Activated CD4-positive, alpha-beta T cell treated with anti-CD3 and anti-CD28 coated beads for 1 hour (primary cell): Measurements from ENCODE around the gene KLHL5.

Experiments used
- DNase-seq: peaks from one replicate; pipeline ENCODE4 v3.0.0-alpha.2; 2020

Gene KLHL5

DNA sequence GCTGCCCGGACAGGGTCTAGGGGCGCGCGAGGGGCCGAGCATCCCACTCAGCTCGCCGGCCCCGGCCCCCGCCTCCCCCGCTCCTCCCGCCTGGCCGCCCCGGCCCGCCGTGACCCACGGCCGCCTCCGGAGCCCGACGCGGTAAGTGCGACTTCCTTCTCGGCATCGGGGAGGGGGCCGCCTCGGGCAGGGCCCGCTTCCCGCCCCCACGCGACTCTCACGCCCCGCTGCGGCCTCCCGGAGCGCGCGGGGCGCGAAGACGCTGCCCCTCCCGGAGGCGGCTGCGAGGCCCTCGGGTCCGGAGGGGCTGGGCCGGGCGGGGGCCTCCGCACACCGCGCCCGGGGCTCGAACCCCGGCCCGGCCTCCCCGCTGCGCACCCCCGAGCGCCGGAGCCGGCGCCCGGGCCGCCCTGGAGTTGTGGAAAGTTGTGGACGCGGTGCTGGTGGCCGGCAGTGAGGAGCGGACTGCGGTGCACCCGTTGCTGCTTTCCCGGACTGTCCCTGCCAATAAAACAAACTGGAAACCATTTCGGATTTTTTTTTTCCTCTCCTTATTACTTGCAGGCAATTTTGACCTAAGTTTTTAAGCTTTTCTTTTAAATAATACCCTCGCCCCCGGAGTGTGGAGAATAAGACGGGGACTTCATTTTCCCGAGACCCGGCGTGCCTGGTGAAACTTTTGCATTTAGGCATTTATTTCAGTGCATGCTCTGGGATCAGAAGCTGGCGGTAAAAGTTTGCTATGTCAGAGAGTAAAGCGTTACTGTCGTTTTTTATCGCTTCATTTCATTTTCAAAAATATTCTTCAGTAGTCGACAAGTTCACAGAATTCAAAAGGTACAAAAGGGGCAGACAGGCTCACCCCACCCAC is 16.8 kb upstream of the KLHL5 start:
- DNase-seq = no peak

GRCh38 chr4:39045827-39046221 is 16.2 kb upstream of the KLHL5 start:
- no peak for DNase-seq

- no peak for DNase-seq
Measured at GRCh38 chr4:39046249-39046648, 15.8 kb upstream of the KLHL5 start.

DNA sequence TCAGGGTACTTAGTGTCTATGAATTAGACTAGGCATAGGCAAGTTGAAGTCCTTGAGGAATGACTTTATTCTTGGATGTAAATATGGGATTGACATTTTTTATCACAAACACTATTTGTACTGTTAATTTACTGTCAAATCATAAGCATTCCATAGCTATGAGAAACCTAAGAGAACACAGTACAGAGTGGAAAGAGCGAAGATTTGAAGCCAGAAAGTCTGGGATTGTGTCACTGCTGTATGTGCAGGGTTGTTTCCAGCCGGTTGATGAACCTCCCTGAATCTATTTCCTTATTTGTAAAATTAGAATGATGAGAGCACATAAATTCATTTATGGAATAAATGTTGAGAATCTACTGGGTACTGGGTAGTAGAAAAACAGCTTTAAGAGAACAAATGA is 14.4 kb upstream of the KLHL5 start:
- DNase-seq = no peak

DNA sequence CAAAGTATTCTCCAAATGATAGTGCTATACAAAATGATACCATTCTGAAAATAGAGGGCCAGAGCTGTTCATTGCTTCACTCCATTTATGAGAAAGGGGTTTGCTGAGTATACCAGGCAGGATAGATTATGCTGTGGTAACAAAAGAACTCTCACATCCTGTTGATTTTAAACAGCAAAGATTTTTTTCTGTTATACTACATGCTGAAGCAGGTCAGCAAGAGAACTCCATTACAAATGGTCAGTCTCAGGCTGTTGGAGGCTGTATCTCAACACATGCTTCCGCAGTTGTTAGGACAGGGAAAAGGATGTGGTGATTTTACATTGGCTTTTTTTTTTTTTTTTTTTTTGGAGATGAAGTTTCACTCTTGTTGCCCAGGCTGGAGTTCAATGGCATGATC is 13.7 kb upstream of the KLHL5 start:
- no peak for DNase-seq

DNA sequence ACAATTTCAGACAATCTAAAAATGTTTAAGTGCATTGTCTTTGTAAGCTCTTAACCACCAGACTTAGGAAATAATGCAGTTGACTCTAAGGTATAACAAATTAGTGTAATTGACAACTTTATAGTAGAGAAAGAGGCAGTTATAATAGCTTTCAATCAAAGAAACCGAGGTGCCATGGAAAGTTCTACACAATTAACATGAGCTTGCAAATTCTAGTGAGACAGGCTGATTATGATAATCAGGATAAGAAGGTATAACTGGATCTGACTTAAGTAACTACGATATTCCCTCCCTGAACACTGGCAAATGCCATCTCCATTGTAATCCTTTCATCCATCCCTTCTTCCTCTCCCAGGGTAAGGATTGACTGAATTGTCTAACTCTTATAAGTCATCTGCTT is 11.4 kb upstream of the KLHL5 start:
- DNase-seq = no peak

- no peak for DNase-seq
Measured at GRCh38 chr4:39051492-39051891, 10.5 kb upstream of the KLHL5 start.

DNA sequence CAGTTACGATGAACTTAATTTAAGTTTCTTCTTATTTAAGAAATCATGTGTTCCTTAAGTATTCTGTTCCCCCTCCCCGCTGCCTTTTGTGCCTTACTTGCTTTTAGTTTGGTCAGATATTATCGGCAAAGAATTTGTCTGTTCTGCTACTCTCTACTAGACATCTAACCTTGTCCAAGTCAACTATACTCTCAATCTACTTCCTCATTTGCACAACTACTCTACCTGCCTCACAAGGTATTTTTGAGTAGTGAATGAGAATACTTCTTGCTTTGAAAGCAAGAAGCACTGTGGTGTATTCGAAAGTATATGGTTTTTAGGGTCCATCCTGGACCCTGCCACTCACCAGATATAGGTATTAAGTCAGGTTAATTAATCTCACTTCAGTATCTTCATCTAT is 8.0 kb upstream of the KLHL5 start:
- no peak for DNase-seq

GRCh38 chr4:39054497-39054896 is 7.5 kb upstream of the KLHL5 start:
- no peak for DNase-seq

DNA sequence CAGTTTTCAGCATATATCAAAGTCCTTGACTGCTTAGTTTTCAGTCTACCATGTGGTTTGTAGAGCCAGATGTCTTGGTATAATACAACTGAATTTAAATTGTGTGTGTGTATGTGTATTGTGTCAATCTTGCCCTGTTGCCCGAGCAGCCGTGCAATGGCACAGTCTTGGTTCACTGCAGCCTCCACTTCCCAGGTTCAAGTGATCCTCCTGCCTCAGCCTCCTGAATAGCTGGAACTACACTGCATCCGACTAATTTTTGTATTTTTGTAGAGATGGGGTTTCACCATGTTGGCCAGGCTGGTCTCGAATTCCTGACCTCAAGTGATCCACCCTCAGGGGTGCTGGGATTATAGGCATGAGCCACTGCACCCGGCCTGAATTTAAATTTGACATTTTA is 6.0 kb upstream of the KLHL5 start:
- no peak for DNase-seq

GRCh38 chr4:39061457-39061856 is 575 bp upstream of the KLHL5 start:
- no peak for DNase-seq

GRCh38 chr4:39062770-39063097 is 702 bp downstream of the KLHL5 start:
- DNase-seq = no peak

DNA sequence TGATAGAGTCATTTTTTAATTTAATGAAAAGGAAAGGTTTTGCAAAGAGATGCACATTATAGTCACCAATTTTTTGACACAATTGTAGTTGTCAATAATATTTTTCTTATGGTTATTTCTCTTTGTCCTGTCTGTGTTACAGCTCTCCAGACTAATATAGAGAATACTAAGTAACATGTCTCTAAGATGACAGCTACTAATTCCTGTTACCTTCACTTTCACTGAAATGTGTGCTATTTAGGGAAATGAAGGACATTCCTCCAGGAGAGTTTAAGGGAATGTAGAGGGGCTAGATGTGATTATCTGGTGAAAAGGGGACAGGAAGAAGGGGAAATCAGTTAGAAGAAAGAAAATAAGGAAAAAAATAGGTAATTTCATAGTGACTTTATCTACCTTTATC is 1.4 kb downstream of the KLHL5 start:
- DNase-seq = no peak

DNA sequence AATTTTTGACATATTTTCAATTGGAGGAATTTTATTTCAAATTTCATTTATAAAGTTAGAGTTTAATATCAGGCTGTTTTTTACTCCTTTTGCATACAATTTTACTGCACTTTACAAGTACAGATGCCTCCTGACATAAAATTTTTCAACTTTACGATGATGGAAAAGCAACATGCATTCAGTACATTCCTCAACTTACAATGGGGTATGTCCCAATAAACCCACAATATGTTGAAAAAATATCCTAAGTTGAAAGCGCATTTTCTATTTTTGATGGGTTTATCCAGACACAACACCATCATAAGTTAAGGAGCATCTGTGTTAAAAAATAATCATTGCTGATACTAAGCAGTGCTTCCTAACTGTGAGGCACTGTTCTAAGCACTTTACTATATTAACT is 4.3 kb downstream of the KLHL5 start:
- no peak for DNase-seq

GRCh38 chr4:39067031-39067430 is 5.0 kb downstream of the KLHL5 start:
- no peak for DNase-seq

- no peak for DNase-seq
Measured at GRCh38 chr4:39067451-39067850, 5.4 kb downstream of the KLHL5 start.

DNA sequence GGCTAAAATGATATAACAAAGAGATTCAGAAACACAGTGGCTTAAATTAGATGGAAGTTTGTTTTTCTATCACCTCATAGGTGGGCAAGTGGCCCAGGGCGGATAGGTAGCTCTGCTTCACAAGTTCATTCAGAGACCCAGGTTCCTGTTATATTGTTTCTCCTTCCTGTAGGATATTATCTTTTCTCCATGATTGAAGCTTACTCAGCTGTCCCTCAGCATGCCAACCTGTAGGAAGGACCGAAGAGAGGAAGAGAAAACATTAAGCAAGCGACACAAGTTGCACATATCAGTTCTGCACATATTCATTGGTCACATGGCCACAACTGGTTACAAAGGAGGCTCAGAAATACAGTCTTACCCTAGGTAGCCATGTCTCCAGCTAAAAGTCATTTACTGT is 6.9 kb downstream of the KLHL5 start:
- no peak for DNase-seq

DNA sequence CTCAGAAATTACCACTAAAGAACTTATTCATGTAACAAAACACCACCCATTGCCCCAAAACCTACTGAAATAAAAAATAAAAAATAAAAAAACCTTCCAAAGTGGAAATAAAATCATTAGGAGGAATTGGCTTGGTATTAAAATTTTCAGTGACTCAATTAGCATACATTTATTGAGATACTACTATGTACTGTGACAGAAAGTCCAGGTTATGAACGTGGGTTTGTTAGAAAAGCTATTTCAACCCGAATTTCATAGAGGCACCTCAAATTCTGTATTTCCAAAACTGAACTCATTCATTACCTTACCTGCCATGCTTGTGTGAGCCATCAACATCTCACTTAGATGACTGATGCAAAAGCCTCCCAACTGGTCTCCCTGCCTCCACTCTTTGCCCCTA is 16.8 kb downstream of the KLHL5 start:
- DNase-seq = no peak

DNA sequence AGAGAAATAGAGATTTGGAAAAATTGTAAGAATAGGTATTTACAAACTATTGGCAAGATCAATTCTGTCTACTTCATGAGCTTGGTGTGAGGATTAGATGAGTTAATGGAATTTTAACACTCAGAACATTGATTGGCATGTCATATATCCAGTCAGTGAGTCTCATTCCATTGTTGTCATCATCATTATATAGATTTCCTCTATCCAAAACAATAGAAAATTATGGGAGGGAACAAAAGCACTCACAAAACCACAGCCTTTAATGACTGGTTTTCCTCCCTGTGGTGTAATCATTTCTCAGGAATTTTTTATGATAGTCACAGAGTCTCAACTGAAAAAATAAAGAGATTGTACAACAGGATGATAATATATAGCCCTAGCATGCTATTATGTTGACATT is 21.1 kb downstream of the KLHL5 start:
- DNase-seq = no peak

DNA sequence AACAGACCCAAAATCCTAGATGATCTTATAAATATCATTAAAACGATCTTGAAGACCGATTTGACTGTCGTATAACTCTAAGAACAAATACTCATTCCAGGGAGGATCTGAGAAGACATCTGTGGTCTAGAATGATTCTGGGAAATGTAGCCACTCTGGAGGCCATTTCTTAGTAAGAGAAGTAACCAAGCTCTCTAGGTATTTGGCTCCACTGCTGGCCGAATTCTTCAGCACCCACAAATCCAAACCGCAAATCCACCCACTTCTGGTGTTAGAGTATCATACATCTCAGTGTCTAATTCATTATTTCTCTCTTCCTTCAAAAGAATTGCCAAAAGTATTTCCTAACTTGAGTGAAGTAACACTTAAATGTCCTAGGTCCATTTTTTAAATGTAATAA is 23.9 kb downstream of the KLHL5 start:
- DNase-seq = no peak

DNA sequence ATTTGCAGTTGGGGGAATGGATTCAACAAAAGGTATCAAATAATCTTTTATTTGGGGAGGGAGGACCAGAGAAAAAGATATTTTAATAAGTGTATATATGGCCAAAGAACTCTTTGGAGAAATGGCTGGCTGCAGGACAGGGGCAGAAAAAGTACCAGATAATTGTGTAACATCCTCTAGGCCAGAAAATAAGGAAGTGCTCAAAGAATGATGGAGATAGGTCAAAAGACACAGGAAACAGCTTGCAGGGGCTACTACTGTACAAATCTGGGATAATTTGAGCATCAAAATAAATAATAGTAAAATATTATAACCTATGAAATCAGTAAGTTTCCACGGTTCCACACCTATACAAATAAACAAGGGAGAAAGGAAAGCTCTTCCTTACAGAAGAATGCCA is 34.8 kb downstream of the KLHL5 start:
- DNase-seq = no peak

GRCh38 chr4:39097290-39097689 is 35.3 kb downstream of the KLHL5 start:
- no peak for DNase-seq

DNA sequence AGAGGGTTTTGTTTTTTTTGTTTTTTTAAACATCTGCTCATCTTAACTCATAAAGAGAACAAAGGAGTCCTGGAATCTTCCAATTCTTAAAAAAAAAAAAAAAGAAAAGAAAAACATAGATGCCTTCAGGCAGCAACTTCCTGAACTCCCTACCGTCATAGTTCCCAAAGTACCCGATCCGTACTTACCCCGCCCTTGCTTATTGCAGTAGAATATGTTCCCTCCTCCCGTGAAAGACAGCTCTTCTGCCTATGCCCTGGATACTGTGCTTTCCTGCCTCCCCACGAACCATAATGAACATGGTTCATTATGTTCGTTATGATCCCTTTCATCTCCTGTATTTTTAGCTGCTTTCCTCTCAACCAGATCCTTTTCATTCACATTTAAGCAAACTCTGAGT is 40.3 kb downstream of the KLHL5 start:
- no peak for DNase-seq

- DNase-seq = no peak
Measured at GRCh38 chr4:39103291-39103690, 41.3 kb downstream of the KLHL5 start.

DNA sequence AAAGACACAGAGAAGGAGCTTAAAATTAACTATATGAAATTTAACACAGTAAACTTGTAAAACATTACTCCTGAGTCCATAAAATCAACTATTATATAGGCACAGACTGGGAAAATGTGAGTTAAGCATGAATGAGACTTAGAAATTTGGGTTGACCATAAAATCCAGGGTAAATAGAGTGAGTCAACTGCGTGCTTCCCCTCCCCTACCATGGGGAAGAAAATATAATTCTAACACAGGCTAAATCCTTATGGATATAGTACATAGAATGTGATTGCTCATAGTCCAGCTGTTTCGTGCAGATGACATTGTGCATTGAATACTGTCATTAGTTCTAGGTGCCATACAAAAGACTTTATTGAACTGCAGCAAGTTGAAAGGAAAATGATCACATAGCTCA is 42.2 kb downstream of the KLHL5 start:
- no peak for DNase-seq

DNA sequence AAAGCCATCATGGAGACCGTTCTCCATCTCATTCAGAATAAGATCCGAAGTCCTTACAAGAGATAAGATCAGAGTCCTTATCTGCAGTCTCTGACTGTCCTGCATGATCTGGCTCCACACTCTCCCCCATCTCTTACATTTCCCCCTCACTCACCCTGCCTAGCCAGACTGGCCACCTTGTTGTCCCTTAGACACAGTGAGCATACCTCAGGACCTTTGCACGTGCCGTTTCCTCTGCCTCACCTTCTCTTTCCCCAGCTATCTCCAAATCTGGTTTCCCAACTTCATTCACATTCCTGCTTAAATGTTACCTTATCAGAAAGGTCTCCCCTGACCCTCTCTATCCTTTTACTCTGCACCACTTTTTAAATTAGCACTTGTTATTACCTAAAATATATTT is 44.0 kb downstream of the KLHL5 start:
- no peak for DNase-seq
